ENCODE results near the gene ZNF341.

DNA sequence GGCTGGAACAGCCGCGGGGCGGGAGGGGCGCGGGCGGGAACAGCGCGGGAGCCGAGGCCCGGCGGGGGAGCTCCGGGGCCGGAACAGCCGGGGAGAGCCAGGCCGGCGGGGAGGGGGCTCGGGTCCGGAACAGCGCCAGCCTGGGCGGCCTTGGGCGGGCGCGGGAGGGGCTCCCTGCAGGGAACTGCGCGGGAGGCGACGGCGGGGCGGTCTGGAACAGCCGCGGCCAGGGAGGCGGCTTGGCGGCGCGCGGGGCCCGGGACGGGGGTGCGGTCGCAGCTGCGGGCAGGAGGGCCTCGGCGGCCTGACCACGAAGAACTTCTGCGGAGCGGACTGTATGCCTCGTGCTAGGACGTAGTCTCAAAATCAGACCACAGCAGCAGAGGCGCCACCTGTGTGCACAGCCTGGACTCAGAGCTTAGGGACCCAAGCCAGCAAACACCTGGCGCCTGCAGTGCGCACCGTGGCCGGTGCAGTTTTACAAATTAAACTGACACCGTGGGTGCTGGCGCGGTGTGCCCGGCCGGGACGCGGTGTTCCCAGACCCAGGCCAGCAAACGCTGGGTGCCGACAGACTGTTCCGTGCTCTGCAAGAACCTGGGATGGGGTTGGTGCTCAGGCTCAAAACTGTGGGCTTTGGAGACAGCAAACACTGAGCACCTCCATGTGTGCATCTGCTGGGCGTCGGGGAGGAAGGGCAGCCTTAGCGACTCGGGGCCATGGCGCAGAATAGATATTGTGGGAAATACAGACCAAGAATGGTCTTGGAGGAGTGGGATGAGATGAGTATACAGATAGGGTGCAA is 572 bp downstream of the ZNF341 start:
- TF ChIP-seq POLR2A (IDR thresholded peaks at IDR 0.05) (no peak), POLR2AphosphoS5 (IDR thresholded peaks at IDR 0.05) (peak in 3 of 4 donors; percentile 16 to 63 (median 49)), EP300 (IDR thresholded peaks at IDR 0.05) (peak in 1 of 4 donors; percentile 66)
- TF ChIP-seq, protein P1, sequence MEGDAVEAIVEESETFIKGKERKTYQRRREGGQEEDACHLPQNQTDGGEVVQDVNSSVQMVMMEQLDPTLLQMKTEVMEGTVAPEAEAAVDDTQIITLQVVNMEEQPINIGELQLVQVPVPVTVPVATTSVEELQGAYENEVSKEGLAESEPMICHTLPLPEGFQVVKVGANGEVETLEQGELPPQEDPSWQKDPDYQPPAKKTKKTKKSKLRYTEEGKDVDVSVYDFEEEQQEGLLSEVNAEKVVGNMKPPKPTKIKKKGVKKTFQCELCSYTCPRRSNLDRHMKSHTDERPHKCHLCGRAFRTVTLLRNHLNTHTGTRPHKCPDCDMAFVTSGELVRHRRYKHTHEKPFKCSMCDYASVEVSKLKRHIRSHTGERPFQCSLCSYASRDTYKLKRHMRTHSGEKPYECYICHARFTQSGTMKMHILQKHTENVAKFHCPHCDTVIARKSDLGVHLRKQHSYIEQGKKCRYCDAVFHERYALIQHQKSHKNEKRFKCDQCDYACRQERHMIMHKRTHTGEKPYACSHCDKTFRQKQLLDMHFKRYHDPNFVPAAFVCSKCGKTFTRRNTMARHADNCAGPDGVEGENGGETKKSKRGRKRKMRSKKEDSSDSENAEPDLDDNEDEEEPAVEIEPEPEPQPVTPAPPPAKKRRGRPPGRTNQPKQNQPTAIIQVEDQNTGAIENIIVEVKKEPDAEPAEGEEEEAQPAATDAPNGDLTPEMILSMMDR (IDR thresholded peaks at IDR 0.05): peak in 1 of 4 experiments; percentile 19

All from sigmoid colon (tissue), 4 donors.